WTC11 (cell line): ENCODE measurements around the gene CDH16. TPM values are rescaled to one million over a fixed set of nuclear protein-coding genes. Genes with fewer than 3 reads are reported as not detected.
A peak's percentile ranks its signal among the peaks of the same experiment; 100 is the strongest.
"Not testable (repeated sequence)": the region's sequence is repeated elsewhere in the genome, so short reads cannot be mapped to it uniquely, and the experiment has no call there.

Source experiments
- ATAC-seq: fragments of 200-7000 bp; cut with Tn5 transposase; 2 replicates; pipeline ENCODE4 v1.10.0; 2021; ENCODE audit warnings: mild to moderate bottlenecking, moderate library complexity
- CTCF ChIA-PET: fragments of 300-600 bp; sonication (Branson Sonifier 250); formaldehyde crosslinking; loops from one replicate; lab custom pipeline; 2021; ENCODE audit warnings: antibody characterized with exemption; lab: Charles Lee
- POLR2A ChIA-PET: fragments of 350-600 bp; sonication (Branson Sonifier 250); formaldehyde crosslinking; loops from one replicate; lab custom pipeline; 2021; ENCODE audit warnings: antibody characterized with exemption; lab: Charles Lee
- DNase-seq: peaks from one replicate; pipeline ENCODE4 v3.0.0; 2021; ENCODE audit warnings: low spot score
- H3K27ac Mint-ChIP-seq: 2 replicates; pipeline ENCODE4 v1.8.0; 2021; ENCODE audit warnings: mixed read lengths
- H3K27me3 Mint-ChIP-seq: 2 replicates; pipeline ENCODE4 v1.8.0; 2021; ENCODE audit warnings: low read depth, mild to moderate bottlenecking, moderate library complexity, mixed read lengths
- H3K36me3 Mint-ChIP-seq: 2 replicates; pipeline ENCODE4 v1.8.0; 2021; ENCODE audit warnings: mixed read lengths
- H3K4me1 Mint-ChIP-seq: 2 replicates; pipeline ENCODE4 v1.8.0; 2022; ENCODE audit warnings: mixed read lengths
- H3K4me3 Mint-ChIP-seq: 2 replicates; pipeline ENCODE4 v1.8.0; 2021; ENCODE audit warnings: mild to moderate bottlenecking, moderate library complexity, mixed read lengths
- H3K9me3 Mint-ChIP-seq: 2 replicates; pipeline ENCODE4 v1.8.0; 2021; ENCODE audit warnings: mixed read lengths
- AR ChIP-seq: fragments of 250-450 bp; sonication (Bioruptor Pico); IDR thresholded peaks from 2 replicates; pipeline ENCODE4 v1.9.0; 2021; ENCODE audit warnings: mild to moderate bottlenecking
- ARID4B ChIP-seq: sonication (generic); formaldehyde crosslinking; IDR thresholded peaks from 2 replicates; pipeline ENCODE4 v1.8.0; 2023; ENCODE audit warnings: missing genetic modification reagents, mild to moderate bottlenecking, borderline replicate concordance
- ATF1 ChIP-seq: sonication (generic); formaldehyde crosslinking; IDR thresholded peaks from 2 replicates; pipeline ENCODE4 v1.8.1; 2023; ENCODE audit warnings: mild to moderate bottlenecking, moderate library complexity, missing genetic modification reagents
- ESRRA ChIP-seq: sonication (generic); formaldehyde crosslinking; IDR thresholded peaks from 2 replicates; pipeline ENCODE4 v1.8.1; 2022; ENCODE audit warnings: mild to moderate bottlenecking, missing genetic modification reagents, borderline replicate concordance
- FOXK1 ChIP-seq: sonication (generic); formaldehyde crosslinking; IDR thresholded peaks from 2 replicates; pipeline ENCODE4 v1.8.0; 2022; ENCODE audit warnings: mild to moderate bottlenecking, moderate library complexity, missing genetic modification reagents
- GABPB1 ChIP-seq: sonication (generic); formaldehyde crosslinking; IDR thresholded peaks from 2 replicates; pipeline ENCODE4 v1.8.1; 2023; ENCODE audit warnings: mild to moderate bottlenecking, missing genetic modification reagents
- KAT7 ChIP-seq: sonication (generic); formaldehyde crosslinking; IDR thresholded peaks from 2 replicates; pipeline ENCODE4 v1.8.1; 2023; ENCODE audit warnings: missing genetic modification reagents, mild to moderate bottlenecking, borderline replicate concordance
- MAX ChIP-seq: sonication (generic); formaldehyde crosslinking; IDR thresholded peaks from 2 replicates; pipeline ENCODE4 v1.8.0; 2022; ENCODE audit warnings: mild to moderate bottlenecking, missing genetic modification reagents
- NR3C1 ChIP-seq: sonication (generic); formaldehyde crosslinking; conservative IDR thresholded peaks from 2 replicates; pipeline ENCODE4 v1.8.1; 2023; ENCODE audit warnings: low read depth, mild to moderate bottlenecking, missing genetic modification reagents
- RORB ChIP-seq: fragments of 250-450 bp; sonication (Bioruptor Pico); IDR thresholded peaks from 2 replicates; pipeline ENCODE4 v1.9.0; 2021; ENCODE audit warnings: mild to moderate bottlenecking
- SOX15 ChIP-seq: fragments of 250-450 bp; sonication (Bioruptor Pico); IDR thresholded peaks from 2 replicates; pipeline ENCODE4 v1.9.0; 2021; ENCODE audit warnings: mild to moderate bottlenecking
- TEAD1 ChIP-seq: sonication (generic); formaldehyde crosslinking; IDR thresholded peaks from 2 replicates; pipeline ENCODE4 v1.8.0; 2022; ENCODE audit warnings: mild to moderate bottlenecking, missing genetic modification reagents
- USF2 ChIP-seq: sonication (generic); formaldehyde crosslinking; IDR thresholded peaks from 2 replicates; pipeline ENCODE4 v1.8.1; 2023; ENCODE audit warnings: mild to moderate bottlenecking, missing genetic modification reagents, moderate library complexity
- ZNF138 ChIP-seq: sonication (generic); formaldehyde crosslinking; conservative IDR thresholded peaks from 2 replicates; pipeline ENCODE4 v1.8.1; 2022; ENCODE audit warnings: mild to moderate bottlenecking, moderate library complexity, missing genetic modification reagents
- ZNF219 ChIP-seq: sonication (generic); formaldehyde crosslinking; IDR thresholded peaks from 2 replicates; pipeline ENCODE4 v1.8.0; 2023; ENCODE audit warnings: missing genetic modification reagents, mild to moderate bottlenecking, borderline replicate concordance
- ZNF281 ChIP-seq: sonication (generic); formaldehyde crosslinking; IDR thresholded peaks from 2 replicates; pipeline ENCODE4 v1.8.0; 2023; ENCODE audit warnings: mild to moderate bottlenecking, missing genetic modification reagents
- total RNA-seq: library from RNA; stranded (reverse); gene quantifications from 3 replicates; pipeline ENCODE4 v1.2.3, GENCODE V29; 2021

CDH16 gene
- total RNA-seq, 1 experiment from 2014 or later: not detected

- no peak for TF ChIP-seq ZNF219
- no peak for TF ChIP-seq ESRRA (CRISPR knock-in tag)
- no peak for TF ChIP-seq ZNF281 (CRISPR knock-in tag)
These were observed 17.8 kb upstream of the CDH16 start (continued) for GRCh38 chr16:66936462-66936861.

GRCh38 chr16:66935314-66936011 lies 16.8 kb upstream of the CDH16 start, which contains the start of gene CES2:
CES2 (plus strand) TSS chr16:66935516; CDS start chr16:66935636, 120 bp downstream.
- ATAC-seq: no peak
- POLR2A ChIA-PET: no interaction called here
- H3K4me3 Mint-ChIP-seq: peak within 1 kb of the TSS; percentile 96
- TF ChIP-seq GABPB1 (CRISPR knock-in tag) (peak; percentile 42; the same call in 1 of the 2 replicates), RORB (CRISPR knock-in tag) (no peak), AR (CRISPR knock-in tag) (no peak), ZNF138 (CRISPR knock-in tag) (no peak)
- TF ChIP-seq, all 79 proteins: peak for 1
- Mint-ChIP-seq H3K27me3 (peaks cover 13% of the 10 kb centered on the region), H3K9me3 (no peaks in the 10 kb centered on the region), H3K4me1 (peaks cover 29% of the 10 kb centered on the region), H3K36me3 (peaks cover 4% of the 10 kb centered on the region), H3K27ac (no peak within 1 kb of the TSS)
- DNase-seq: no peak
- CTCF ChIA-PET: no interaction called here

GRCh38 chr16:66934839-66935313 lies 16.2 kb upstream of the CDH16 start:
- POLR2A ChIA-PET, H3K9me3 Mint-ChIP-seq, H3K36me3 Mint-ChIP-seq, DNase-seq, H3K27ac Mint-ChIP-seq: not testable (repeated sequence)
- H3K4me1 Mint-ChIP-seq: peaks cover 29% of the 10 kb centered on the region
- H3K4me3 Mint-ChIP-seq: peak overlapping the region; percentile 96
- peaks cover 13% of the 10 kb centered on the region for H3K27me3 Mint-ChIP-seq
- 0 out of 2 replicates have a peak, but pooled peaks have one; percentile 34 for TF ChIP-seq USF2
- CTCF ChIA-PET: interaction anchor here (0.9 to 2.1 kb wide), 2 partner anchors 26 to 39 kb away, joined by 5 read pairs; partner anchors contain the start of gene CES3
- 0 out of 2 replicates have a peak, but pooled peaks have one; percentile 6 for ATAC-seq

GRCh38 chr16:66934138-66934838 lies 15.6 kb upstream of the CDH16 start, which contains the start of gene CIAO2B:
CIAO2B (minus strand) TSS chr16:66934402; CDS start chr16:66934364, 38 bp downstream.
- Mint-ChIP-seq H3K9me3 (no peaks in the 10 kb centered on the region), H3K27me3 (peaks cover 13% of the 10 kb centered on the region), H3K27ac (peak within 1 kb of the TSS; percentile 69), H3K4me1 (peaks cover 29% of the 10 kb centered on the region), H3K4me3 (peak within 1 kb of the TSS; percentile 96), H3K36me3 (no peaks in the 10 kb centered on the region; the same call in 1 of the 2 replicates)
- ChIA-PET CTCF (interaction anchor here (0.7 to 2.1 kb wide), 5 partner anchors 25 to 61 kb away, joined by 3 to 5 read pairs (median 4); partner anchors contain the start of gene CES3), POLR2A (no interaction called here)
- peak; percentile 78 for ATAC-seq
- peak; percentile 76 for DNase-seq
- TF ChIP-seq FOXK1 (peak; percentile 89), NR3C1 (no peak), KAT7 (0 out of 2 replicates have a peak, but pooled peaks have one; percentile 66), ATF1 (CRISPR knock-in tag) (0 out of 2 replicates have a peak, but pooled peaks have one; percentile 26), MAX (CRISPR knock-in tag) (peak; percentile 81), TEAD1 (CRISPR knock-in tag) (peak; percentile 29; the same call in 1 of the 2 replicates), ARID4B (CRISPR knock-in tag) (0 out of 2 replicates have a peak, but pooled peaks have one; percentile 63), SOX15 (CRISPR knock-in tag) (no peak)
